ENCODE results near the gene ANO6. TPM values are rescaled to one million over a fixed set of nuclear protein-coding genes. Genes with fewer than 3 reads are reported as not detected.
"Not testable (repeated sequence)": the region's sequence is repeated elsewhere in the genome, so short reads cannot be mapped to it uniquely, and the experiment has no call there.

Gene ANO6
- total RNA-seq, 2 donors from 2014 or later, result 13.2 to 21.2 TPM

GRCh38 chr12:45256721-45257120 lies 40.8 kb downstream of the ANO6 start:
- no peaks in the 10 kb centered on the region for H3K4me1 ChIP-seq
- no peak overlapping the region for H3K9ac ChIP-seq (ENCODE audit: low read depth in 2 of 2, low read length in 2 of 2)
- H3K27ac ChIP-seq, result no peak overlapping the region
- intact Hi-C loops (cut with DNase I), result no loop called here
- no peak overlapping the region for H3K4me3 ChIP-seq
- no peaks in the 10 kb centered on the region for H3K9me3 ChIP-seq
- TF ChIP-seq CTCF (IDR thresholded peaks at IDR 0.05), result no peak
- no peaks in the 10 kb centered on the region for H3K27me3 ChIP-seq
- H3K36me3 ChIP-seq, result no peaks in the 10 kb centered on the region
- no peak for DNase-seq

- no peak for DNase-seq
- Histone ChIP-seq H3K27ac (no peak overlapping the region), H3K36me3 (no peaks in the 10 kb centered on the region), H3K9ac (ENCODE audit: low read depth in 2 of 2, low read length in 2 of 2) (no peak overlapping the region), H3K27me3 (no peaks in the 10 kb centered on the region), H3K4me1 (no peaks in the 10 kb centered on the region), H3K9me3 (no peaks in the 10 kb centered on the region), H3K4me3 (no peak overlapping the region)
- intact Hi-C loops (cut with DNase I), result no loop called here
- no peak for TF ChIP-seq CTCF (IDR thresholded peaks at IDR 0.05)
Observed at GRCh38 chr12:45257185-45257930, 41.5 kb downstream of the ANO6 start.

GRCh38 chr12:45259675-45260074 lies 43.8 kb downstream of the ANO6 start:
- Histone ChIP-seq H3K9me3 (no peaks in the 10 kb centered on the region), H3K9ac (ENCODE audit: low read depth in 2 of 2, low read length in 2 of 2) (no peak overlapping the region), H3K36me3 (no peaks in the 10 kb centered on the region), H3K4me3 (no peak overlapping the region), H3K27me3 (no peaks in the 10 kb centered on the region), H3K4me1 (no peaks in the 10 kb centered on the region), H3K27ac (no peak overlapping the region)
- intact Hi-C loops (cut with DNase I), result no loop called here
- no peak for TF ChIP-seq CTCF (IDR thresholded peaks at IDR 0.05)
- no peak for DNase-seq

GRCh38 chr12:45260104-45260815 lies 44.4 kb downstream of the ANO6 start:
- intact Hi-C loops (cut with DNase I), result no loop called here
- Histone ChIP-seq H3K27me3 (no peaks in the 10 kb centered on the region), H3K9me3 (no peaks in the 10 kb centered on the region), H3K36me3 (no peaks in the 10 kb centered on the region), H3K9ac (ENCODE audit: low read depth in 2 of 2, low read length in 2 of 2) (no peak overlapping the region), H3K4me1 (no peaks in the 10 kb centered on the region), H3K4me3 (no peak overlapping the region), H3K27ac (no peak overlapping the region)
- peak; percentile 27 for DNase-seq
- no peak for TF ChIP-seq CTCF (IDR thresholded peaks at IDR 0.05)

- Histone ChIP-seq H3K9ac (ENCODE audit: low read depth in 2 of 2, low read length in 2 of 2) (no peak overlapping the region), H3K4me3 (no peak overlapping the region), H3K27me3 (no peaks in the 10 kb centered on the region), H3K4me1 (no peaks in the 10 kb centered on the region), H3K27ac (no peak overlapping the region), H3K9me3 (no peaks in the 10 kb centered on the region), H3K36me3 (no peaks in the 10 kb centered on the region)
- intact Hi-C loops (cut with DNase I), result no loop called here
- no peak for DNase-seq
- TF ChIP-seq CTCF (IDR thresholded peaks at IDR 0.05), result no peak
Observed at GRCh38 chr12:45260854-45261253, 45.0 kb downstream of the ANO6 start.

- H3K36me3 ChIP-seq; DNase-seq; H3K4me1 ChIP-seq; H3K27ac ChIP-seq; intact Hi-C loops (cut with DNase I); H3K27me3 ChIP-seq; H3K9me3 ChIP-seq; H3K4me3 ChIP-seq; H3K9ac ChIP-seq (ENCODE audit: low read depth in 2 of 2, low read length in 2 of 2): not testable (repeated sequence)
Observed at GRCh38 chr12:45262185-45262584, 46.3 kb downstream of the ANO6 start.
